HFF-Myc (cell line): ENCODE measurements around the gene TBC1D23.

Experiments
- DNase-seq: peaks from one replicate; pipeline ENCODE4 v3.0.0-alpha.2; 2011; ENCODE audit warnings: low read depth; ENCODE audit errors: extremely low read depth
- H3K4me3 ChIP-seq: replicated peaks from 2 replicates; pipeline ENCODE4 v1.5.1; 2011; ENCODE audit warnings: low read depth, mild to moderate bottlenecking, control low read depth, low read length
- CTCF ChIP-seq: IDR thresholded peaks from 2 replicates; pipeline ENCODE4 v1.5.1; 2012; ENCODE audit warnings: mild to moderate bottlenecking, low read depth, low read length, control low read depth; ENCODE audit errors: missing control alignments

Gene TBC1D23

GRCh38 chr3:100368441-100368840 lies 107.6 kb downstream of the TBC1D23 start:
- no peak for TF ChIP-seq CTCF
- no peak for DNase-seq

GRCh38 chr3:100370756-100371155 lies 110.0 kb downstream of the TBC1D23 start:
- no peak for TF ChIP-seq CTCF

More at GRCh38 chr3:100368441-100368840, 107.6 kb downstream of the TBC1D23 start:
- H3K4me3 ChIP-seq, result no peak overlapping the region

GRCh38 chr3:100374521-100374920 lies 113.7 kb downstream of the TBC1D23 start:
- no peak for DNase-seq
- TF ChIP-seq CTCF, result no peak
- no peak overlapping the region for H3K4me3 ChIP-seq

More at GRCh38 chr3:100370756-100371155, 110.0 kb downstream of the TBC1D23 start:
- no peak for DNase-seq
- H3K4me3 ChIP-seq, result no peak overlapping the region
